OCI-LY3 (cell line): ENCODE data around the gene PYGB.

Experiments used
- CTCF ChIP-seq: fragments of 200-600, 300-600 bp; sonication (generic); IDR thresholded peaks from 2 replicates; pipeline ENCODE4 v1.5.1; 2014; ENCODE audit warnings: antibody characterized with exemption, low read length, low read depth
- EZH2phosphoT487 ChIP-seq: fragments of 200-600 bp; shearing (Covaris generic); IDR thresholded peaks from 2 replicates; pipeline ENCODE4 v1.6.1; 2018; ENCODE audit warnings: antibody characterized with exemption, mixed run types, low read depth

- TF ChIP-seq CTCF, result no peak
- no peak for TF ChIP-seq EZH2phosphoT487
These were observed 29.3 kb downstream of the PYGB start for GRCh38 chr20:25277051-25277801.
